B cell (primary cell): ENCODE measurements around the gene PRKACB. TPM values are rescaled to one million over a fixed set of nuclear protein-coding genes. Genes with fewer than 3 reads are reported as not detected.

ENCODE experiments used
- ATAC-seq: fragments of 200-7000 bp; cut with Tn5 transposase; one replicate; pipeline ENCODE4 v1.10.0; 2021; ENCODE audit warnings: low read depth, mild to moderate bottlenecking, moderate number of reproducible peaks, moderate library complexity
- CTCF ChIA-PET: fragments of 350-600 bp; sonication (Branson Sonifier 250); formaldehyde crosslinking; loops from one replicate; lab custom pipeline; 2021; ENCODE audit warnings: antibody characterized with exemption, inconsistent platforms; lab: Charles Lee
- POLR2A ChIA-PET: fragments of 350-600 bp; sonication (Branson Sonifier 250); formaldehyde crosslinking; loops from one replicate; lab custom pipeline; 2021; ENCODE audit warnings: antibody characterized with exemption; lab: Charles Lee
- DNase-seq: peaks from one replicate; pipeline ENCODE4 v3.0.0; 2013
- H2AFZ ChIP-seq: 2 replicates; pipeline ENCODE4 v1.6.1; 2012; ENCODE audit warnings: mild to moderate bottlenecking, low read depth, low read length; ENCODE audit not compliant: insufficient read depth, poor library complexity, severe bottlenecking
- H3K27ac ChIP-seq, 2 donors: 1 replicate in 1 of 2; 2 replicates in 1 of 2; pipeline ENCODE4 v1.5.1; 2012 to 2013; ENCODE audit warnings: low read length in 2 of 2, mild to moderate bottlenecking in 2 of 2, moderate library complexity in 1 of 2
- H3K27me3 ChIP-seq, 4 experiments: fragments of 200-600 bp in 1 of 4; sonication (generic) in 1 of 4; replicated peaks in 1 of 4; 1 replicate in 2 of 4; 2 replicates in 2 of 4; pipeline versions ENCODE4 v1.6.1 to v1.7.0; 2013 to 2016; ENCODE audit warnings: low read length in 3 of 4, mild to moderate bottlenecking in 2 of 4, mixed read lengths in 1 of 4, moderate library complexity in 1 of 4; ENCODE audit not compliant: insufficient read depth in 4 of 4, control insufficient read depth in 3 of 4; ENCODE audit errors: control extremely low read depth in 1 of 4
- H3K36me3 ChIP-seq, 2 experiments: replicated peaks in 1 of 2; 1 replicate in 1 of 2; 2 replicates in 1 of 2; pipeline versions ENCODE4 v1.6.1 to v1.7.1; 2013; ENCODE audit warnings: low read length in 1 of 2; ENCODE audit not compliant: insufficient read depth in 2 of 2, control insufficient read depth in 1 of 2; ENCODE audit errors: control extremely low read depth in 1 of 2, extremely low read depth in 1 of 2
- H3K4me1 ChIP-seq, 2 donors: fragments of 200-600 bp in 1 of 2; sonication (generic) in 1 of 2; 1 replicate in 1 of 2; 2 replicates in 1 of 2; pipeline versions ENCODE4 v1.5.1 to v1.6.1; 2013 to 2017; ENCODE audit warnings: low read length in 2 of 2; ENCODE audit not compliant: control insufficient read depth in 2 of 2, insufficient read depth in 2 of 2
- H3K4me2 ChIP-seq: replicated peaks from 2 replicates; pipeline ENCODE3; 2012; ENCODE audit warnings: mild to moderate bottlenecking, low read depth, low read length; ENCODE audit not compliant: poor library complexity, severe bottlenecking
- H3K4me3 ChIP-seq, 5 experiments: fragments of 200-600 bp in 1 of 5; sonication (generic) in 1 of 5; 1 replicate in 3 of 5; 2 replicates in 2 of 5; pipeline versions ENCODE4 v1.5.1 to v1.7.0; 2011 to 2016; ENCODE audit warnings: low read length in 4 of 5, mild to moderate bottlenecking in 4 of 5, low read depth in 2 of 5, control low read depth in 1 of 5, moderate library complexity in 1 of 5; ENCODE audit not compliant: insufficient read depth in 1 of 5; ENCODE audit errors: control extremely low read depth in 1 of 5, extremely low read depth in 1 of 5
- H3K79me2 ChIP-seq: fragments of 200-600 bp; sonication (generic); one replicate; pipeline ENCODE4 v1.6.0; 2016; ENCODE audit warnings: low read length; ENCODE audit not compliant: control insufficient read depth, insufficient read depth
- H3K9ac ChIP-seq: fragments of 200-600 bp; sonication (generic); 2 replicates; pipeline ENCODE4 v1.6.1; 2017; ENCODE audit warnings: mild to moderate bottlenecking, low read length, moderate library complexity
- H3K9me3 ChIP-seq, 3 donors: one replicate each; pipeline versions ENCODE4 v1.6.1 to v1.7.1; 2013; ENCODE audit warnings: low read length in 2 of 3; ENCODE audit not compliant: control insufficient read depth in 2 of 3, insufficient read depth in 1 of 3; ENCODE audit errors: control extremely low read depth in 1 of 3
- H4K20me1 ChIP-seq: 2 replicates; pipeline ENCODE4 v1.6.0; 2012; ENCODE audit warnings: mild to moderate bottlenecking, low read length; ENCODE audit not compliant: insufficient read depth, control insufficient read depth, poor library complexity, severe bottlenecking
- H3K27ac Mint-ChIP-seq: one replicate; pipeline ENCODE4 v1.8.0; 2021; ENCODE audit warnings: mixed read lengths
- H3K27me3 Mint-ChIP-seq: one replicate; pipeline ENCODE4 v1.8.0; 2021; ENCODE audit warnings: mixed read lengths
- H3K4me1 Mint-ChIP-seq: one replicate; pipeline ENCODE4 v1.8.0; 2021; ENCODE audit warnings: mixed read lengths
- H3K4me3 Mint-ChIP-seq: one replicate; pipeline ENCODE4 v1.8.0; 2021; ENCODE audit warnings: mixed read lengths
- H3K9me3 Mint-ChIP-seq: one replicate; pipeline ENCODE4 v1.8.0; 2022; ENCODE audit warnings: mixed read lengths; ENCODE audit not compliant: insufficient read depth
- EZH2 ChIP-seq: IDR thresholded peaks from 2 replicates; pipeline ENCODE4 v1.6.1; 2012; ENCODE audit warnings: borderline replicate concordance, low read depth, mild to moderate bottlenecking, moderate library complexity, low read length; ENCODE audit not compliant: insufficient read depth, poor library complexity, severe bottlenecking
- WGBS: methylation state at CpG from one replicate; pipeline ENCODE4 v1.1.5; 2013; ENCODE audit warnings: missing lambda C conversion rate; ENCODE audit not compliant: insufficient coverage; 5-methylcytosine and 5-hydroxymethylcytosine counted together
- intact Hi-C: fragments of 100-400 bp; cut with micrococcal nuclease; formaldehyde crosslinking; loops from one replicate; pipeline ENCODE4 v1.10.0; 2022
- polyA plus RNA-seq: library from polyadenylated mRNA; depleted of rRNA; stranded (reverse); fragments of >200 nt; gene quantifications from 2 replicates; pipeline ENCODE4 v1.2.3, GENCODE V29; 2012
- total RNA-seq, 2 donors: library from RNA; stranded (reverse); fragments of 120-200 nt in 1 of 2; gene quantifications; 1 replicate in 1 of 2; 2 replicates in 1 of 2; pipeline versions ENCODE4 v1.2.3 to v1.2.4, GENCODE V29; 2013 to 2022
- TF ChIP-seq, protein P1 (sequence below): fragments of 200-600 bp; IDR thresholded peaks from one replicate; pipeline ENCODE4 v1.8.0; 2022; ENCODE audit warnings: antibody characterized with exemption, mild to moderate bottlenecking

The PRKACB gene
- total and polyA plus RNA-seq, 2 donors (not counting 1 experiment from before 2014, with no cell fraction given) = 14.9 to 53.9 TPM

DNA sequence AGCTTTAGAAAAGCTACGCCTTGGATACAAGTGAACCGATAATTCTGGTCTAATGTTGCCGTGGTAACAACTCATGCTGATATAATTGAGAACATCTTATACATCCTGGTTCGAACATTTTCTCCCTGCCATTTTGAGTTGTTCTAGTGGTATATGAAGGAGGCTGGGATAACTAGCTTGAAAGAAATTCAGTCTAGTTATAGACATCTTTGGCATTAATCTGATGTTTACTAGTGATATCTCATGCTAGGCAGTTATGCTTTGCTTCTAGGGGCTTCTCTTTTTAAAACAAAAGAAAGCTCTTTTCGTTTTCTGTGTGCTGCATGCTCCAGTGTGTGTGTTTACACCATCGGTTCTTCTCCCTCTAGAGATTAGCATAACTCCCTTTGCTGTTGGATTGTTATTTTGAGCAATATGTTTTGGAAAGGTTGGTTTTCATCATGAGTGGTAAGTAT is 20.5 kb downstream of the PRKACB start:
- WGBS = no CpG with 5 or more reads among the region's 6 CpGs
- ChIA-PET CTCF (interaction anchor here (0.7 to 3.4 kb wide), 6 partner anchors 9 to 560 kb away, joined by 3 to 12 read pairs (median 4); partner anchors contain the start of gene PRKACB), POLR2A (interaction anchor here (1.0 kb wide), 1 partner anchor 20 kb away, joined by 4 read pairs; the partner anchor contains the start of gene PRKACB)
- DNase-seq (no peak), ATAC-seq (no peak)
- Histone ChIP-seq H3K4me2 (peak overlapping the region; percentile 44), H2AFZ (no peak overlapping the region), H3K4me1 (peaks cover 15 to 47% of the 10 kb centered on the region in 2 donors), H3K9me3 (no peaks in the 10 kb centered on the region), H3K27ac (no peak overlapping the region), H3K36me3 (peaks cover 0 to 1% of the 10 kb centered on the region in 2 experiments), H3K9ac (no peak overlapping the region), H3K27me3 (no peaks in the 10 kb centered on the region), H4K20me1 (peaks cover 19% of the 10 kb centered on the region), H3K4me3 (no peak overlapping the region), H3K79me2 (peaks cover 94% of the 10 kb centered on the region)
- H3K27me3 Mint-ChIP-seq = no peaks in the 10 kb centered on the region
- no peaks in the 10 kb centered on the region for H3K9me3 Mint-ChIP-seq
- peaks cover 67% of the 10 kb centered on the region for H3K4me1 Mint-ChIP-seq
- no peak overlapping the region for H3K27ac Mint-ChIP-seq
- intact Hi-C loops = no loop called here
- no peak for TF ChIP-seq EZH2
- TF ChIP-seq, protein P1, sequence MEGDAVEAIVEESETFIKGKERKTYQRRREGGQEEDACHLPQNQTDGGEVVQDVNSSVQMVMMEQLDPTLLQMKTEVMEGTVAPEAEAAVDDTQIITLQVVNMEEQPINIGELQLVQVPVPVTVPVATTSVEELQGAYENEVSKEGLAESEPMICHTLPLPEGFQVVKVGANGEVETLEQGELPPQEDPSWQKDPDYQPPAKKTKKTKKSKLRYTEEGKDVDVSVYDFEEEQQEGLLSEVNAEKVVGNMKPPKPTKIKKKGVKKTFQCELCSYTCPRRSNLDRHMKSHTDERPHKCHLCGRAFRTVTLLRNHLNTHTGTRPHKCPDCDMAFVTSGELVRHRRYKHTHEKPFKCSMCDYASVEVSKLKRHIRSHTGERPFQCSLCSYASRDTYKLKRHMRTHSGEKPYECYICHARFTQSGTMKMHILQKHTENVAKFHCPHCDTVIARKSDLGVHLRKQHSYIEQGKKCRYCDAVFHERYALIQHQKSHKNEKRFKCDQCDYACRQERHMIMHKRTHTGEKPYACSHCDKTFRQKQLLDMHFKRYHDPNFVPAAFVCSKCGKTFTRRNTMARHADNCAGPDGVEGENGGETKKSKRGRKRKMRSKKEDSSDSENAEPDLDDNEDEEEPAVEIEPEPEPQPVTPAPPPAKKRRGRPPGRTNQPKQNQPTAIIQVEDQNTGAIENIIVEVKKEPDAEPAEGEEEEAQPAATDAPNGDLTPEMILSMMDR = no peak
- H3K4me3 Mint-ChIP-seq = peak overlapping the region; percentile 50

DNA sequence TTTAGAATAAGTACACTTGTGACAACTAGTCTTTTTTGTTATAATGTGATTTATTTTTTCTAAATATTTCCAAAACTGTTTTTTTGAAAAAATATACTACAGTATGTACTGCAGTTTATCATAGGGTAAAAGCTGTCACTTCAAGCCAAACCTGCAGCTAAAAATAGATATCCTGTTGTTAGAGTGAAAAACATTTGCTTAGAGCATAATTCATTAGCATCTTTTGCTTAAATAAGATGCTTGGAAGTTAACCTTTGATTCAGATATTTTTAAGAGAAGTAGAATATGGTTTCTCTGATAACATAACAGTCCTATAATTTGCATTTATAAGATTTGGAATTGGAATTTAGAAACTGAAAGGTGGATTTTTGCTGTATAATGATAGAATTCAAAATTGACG is 21.5 kb downstream of the PRKACB start:
- H2AFZ ChIP-seq = no peak overlapping the region
- no CpG with 5 or more reads among the region's 1 CpG for WGBS
- peaks cover 96% of the 10 kb centered on the region for H3K79me2 ChIP-seq
- H3K36me3 ChIP-seq = peaks cover 0 to 1% of the 10 kb centered on the region in 2 experiments
- Mint-ChIP-seq H3K4me1 (peaks cover 65% of the 10 kb centered on the region), H3K9me3 (no peaks in the 10 kb centered on the region), H3K27me3 (no peaks in the 10 kb centered on the region), H3K27ac (no peak overlapping the region), H3K4me3 (peak overlapping the region; percentile 21)
- ATAC-seq (no peak), DNase-seq (no peak)
- H3K4me1 ChIP-seq = peaks cover 15 to 44% of the 10 kb centered on the region in 2 donors
- POLR2A ChIA-PET = no interaction called here
- intact Hi-C loops = no loop called here
- H3K4me2 ChIP-seq = peak overlapping the region; percentile 44
- no peaks in the 10 kb centered on the region for H3K9me3 ChIP-seq
- H4K20me1 ChIP-seq = peaks cover 22% of the 10 kb centered on the region
- TF ChIP-seq, protein P1 = no peak
- no peak for TF ChIP-seq EZH2
- peak overlapping the region in 1 of 5 experiments; percentile 8 for H3K4me3 ChIP-seq
- H3K27ac ChIP-seq = no peak overlapping the region
- H3K9ac ChIP-seq = peak overlapping the region; percentile 19
- CTCF ChIA-PET = interaction anchor here (3.4 kb wide), 1 partner anchor 24 kb away, joined by 12 read pairs; no protein-coding TSS in a partner anchor
- no peaks in the 10 kb centered on the region for H3K27me3 ChIP-seq
